ENCODE results near the gene TSPAN9.

The TSPAN9 gene

GRCh38 chr12:3036901-3037600 is 40.1 kb upstream of the TSPAN9 start:
- Histone ChIP-seq H3K36me3 (ENCODE audit: control insufficient read depth, insufficient read depth, low read length, severe bottlenecking) (peaks cover 9% of the 10 kb centered on the region), H3K9ac (ENCODE audit: low read length) (no peak overlapping the region), H3K4me3 (ENCODE audit: low read length) (no peak overlapping the region), H3K27me3 (replicated peaks; ENCODE audit: control insufficient read depth, insufficient read depth, low read length) (no peaks in the 10 kb centered on the region), H3K4me1 (ENCODE audit: control insufficient read depth, insufficient read depth, low read length) (peaks cover 8% of the 10 kb centered on the region), H3K9me3 (ENCODE audit: control insufficient read depth, low read length) (no peaks in the 10 kb centered on the region)
- no peak for DNase-seq (ENCODE audit: low read depth)

- Histone ChIP-seq H3K4me3 (ENCODE audit: low read length) (no peak overlapping the region), H3K27me3 (replicated peaks; ENCODE audit: control insufficient read depth, insufficient read depth, low read length) (no peaks in the 10 kb centered on the region), H3K9me3 (ENCODE audit: control insufficient read depth, low read length) (no peaks in the 10 kb centered on the region), H3K4me1 (ENCODE audit: control insufficient read depth, insufficient read depth, low read length) (peaks cover 11% of the 10 kb centered on the region), H3K9ac (ENCODE audit: low read length) (no peak overlapping the region), H3K36me3 (ENCODE audit: control insufficient read depth, insufficient read depth, low read length, severe bottlenecking) (peaks cover 9% of the 10 kb centered on the region)
- no peak for DNase-seq (ENCODE audit: low read depth)
These were observed 39.0 kb upstream of the TSPAN9 start for GRCh38 chr12:3038166-3038565.

GRCh38 chr12:3038926-3039510 is 38.2 kb upstream of the TSPAN9 start:
- H3K4me1 ChIP-seq (ENCODE audit: control insufficient read depth, insufficient read depth, low read length) = peaks cover 11% of the 10 kb centered on the region
- peaks cover 9% of the 10 kb centered on the region for H3K36me3 ChIP-seq (ENCODE audit: control insufficient read depth, insufficient read depth, low read length, severe bottlenecking)
- H3K9ac ChIP-seq (ENCODE audit: low read length) = no peak overlapping the region
- H3K4me3 ChIP-seq (ENCODE audit: low read length) = no peak overlapping the region
- H3K9me3 ChIP-seq (ENCODE audit: control insufficient read depth, low read length) = no peaks in the 10 kb centered on the region
- no peak for DNase-seq (ENCODE audit: low read depth)
- H3K27me3 ChIP-seq (replicated peaks; ENCODE audit: control insufficient read depth, insufficient read depth, low read length) = no peaks in the 10 kb centered on the region

GRCh38 chr12:3040026-3040656 is 37.0 kb upstream of the TSPAN9 start:
- H3K9ac ChIP-seq (ENCODE audit: low read length) = no peak overlapping the region
- no peaks in the 10 kb centered on the region for H3K27me3 ChIP-seq (replicated peaks; ENCODE audit: control insufficient read depth, insufficient read depth, low read length)
- no peaks in the 10 kb centered on the region for H3K9me3 ChIP-seq (ENCODE audit: control insufficient read depth, low read length)
- no peak overlapping the region for H3K4me3 ChIP-seq (ENCODE audit: low read length)
- no peak for DNase-seq (ENCODE audit: low read depth)
- H3K36me3 ChIP-seq (ENCODE audit: control insufficient read depth, insufficient read depth, low read length, severe bottlenecking) = peaks cover 9% of the 10 kb centered on the region
- peaks cover 10% of the 10 kb centered on the region for H3K4me1 ChIP-seq (ENCODE audit: control insufficient read depth, insufficient read depth, low read length)

- Histone ChIP-seq H3K4me1 (ENCODE audit: control insufficient read depth, insufficient read depth, low read length) (peaks cover 7% of the 10 kb centered on the region), H3K4me3 (ENCODE audit: low read length) (no peak overlapping the region), H3K9ac (ENCODE audit: low read length) (no peak overlapping the region), H3K27me3 (replicated peaks; ENCODE audit: control insufficient read depth, insufficient read depth, low read length) (no peaks in the 10 kb centered on the region), H3K9me3 (ENCODE audit: control insufficient read depth, low read length) (no peaks in the 10 kb centered on the region), H3K36me3 (ENCODE audit: control insufficient read depth, insufficient read depth, low read length, severe bottlenecking) (peaks cover 9% of the 10 kb centered on the region)
- DNase-seq (ENCODE audit: low read depth) = no peak
These were observed 36.3 kb upstream of the TSPAN9 start for GRCh38 chr12:3040663-3041544.

GRCh38 chr12:3041558-3042164 is 35.5 kb upstream of the TSPAN9 start:
- Histone ChIP-seq H3K9ac (ENCODE audit: low read length) (no peak overlapping the region), H3K9me3 (ENCODE audit: control insufficient read depth, low read length) (no peaks in the 10 kb centered on the region), H3K27me3 (replicated peaks; ENCODE audit: control insufficient read depth, insufficient read depth, low read length) (no peaks in the 10 kb centered on the region), H3K36me3 (ENCODE audit: control insufficient read depth, insufficient read depth, low read length, severe bottlenecking) (peaks cover 9% of the 10 kb centered on the region), H3K4me1 (ENCODE audit: control insufficient read depth, insufficient read depth, low read length) (peaks cover 11% of the 10 kb centered on the region), H3K4me3 (ENCODE audit: low read length) (no peak overlapping the region)
- DNase-seq (ENCODE audit: low read depth) = peak; percentile 88

GRCh38 chr12:3042394-3042793 is 34.8 kb upstream of the TSPAN9 start:
- no peak for DNase-seq (ENCODE audit: low read depth)
- peaks cover 11% of the 10 kb centered on the region for H3K4me1 ChIP-seq (ENCODE audit: control insufficient read depth, insufficient read depth, low read length)
- H3K9ac ChIP-seq (ENCODE audit: low read length) = no peak overlapping the region
- H3K27me3 ChIP-seq (replicated peaks; ENCODE audit: control insufficient read depth, insufficient read depth, low read length) = no peaks in the 10 kb centered on the region
- H3K9me3 ChIP-seq (ENCODE audit: control insufficient read depth, low read length) = no peaks in the 10 kb centered on the region
- H3K4me3 ChIP-seq (ENCODE audit: low read length) = no peak overlapping the region
- H3K36me3 ChIP-seq (ENCODE audit: control insufficient read depth, insufficient read depth, low read length, severe bottlenecking) = peaks cover 9% of the 10 kb centered on the region

- Histone ChIP-seq H3K4me3 (ENCODE audit: low read length) (no peak overlapping the region), H3K36me3 (ENCODE audit: control insufficient read depth, insufficient read depth, low read length, severe bottlenecking) (peaks cover 8% of the 10 kb centered on the region), H3K4me1 (ENCODE audit: control insufficient read depth, insufficient read depth, low read length) (peaks cover 11% of the 10 kb centered on the region), H3K9ac (ENCODE audit: low read length) (no peak overlapping the region), H3K9me3 (ENCODE audit: control insufficient read depth, low read length) (no peaks in the 10 kb centered on the region), H3K27me3 (replicated peaks; ENCODE audit: control insufficient read depth, insufficient read depth, low read length) (no peaks in the 10 kb centered on the region)
- no peak for DNase-seq (ENCODE audit: low read depth)
These were observed 34.4 kb upstream of the TSPAN9 start for GRCh38 chr12:3042826-3043225.

GRCh38 chr12:3043406-3043805 is 33.8 kb upstream of the TSPAN9 start:
- Histone ChIP-seq H3K4me1 (ENCODE audit: control insufficient read depth, insufficient read depth, low read length) (peaks cover 11% of the 10 kb centered on the region), H3K9ac (ENCODE audit: low read length) (no peak overlapping the region), H3K9me3 (ENCODE audit: control insufficient read depth, low read length) (no peaks in the 10 kb centered on the region), H3K36me3 (ENCODE audit: control insufficient read depth, insufficient read depth, low read length, severe bottlenecking) (peaks cover 2% of the 10 kb centered on the region), H3K4me3 (ENCODE audit: low read length) (no peak overlapping the region), H3K27me3 (replicated peaks; ENCODE audit: control insufficient read depth, insufficient read depth, low read length) (no peaks in the 10 kb centered on the region)
- no peak for DNase-seq (ENCODE audit: low read depth)

GRCh38 chr12:3044141-3044630 is 33.0 kb upstream of the TSPAN9 start:
- H3K9ac ChIP-seq (ENCODE audit: low read length) = no peak overlapping the region
- H3K36me3 ChIP-seq (ENCODE audit: control insufficient read depth, insufficient read depth, low read length, severe bottlenecking) = no peaks in the 10 kb centered on the region
- DNase-seq (ENCODE audit: low read depth) = no peak
- peaks cover 11% of the 10 kb centered on the region for H3K4me1 ChIP-seq (ENCODE audit: control insufficient read depth, insufficient read depth, low read length)
- no peaks in the 10 kb centered on the region for H3K9me3 ChIP-seq (ENCODE audit: control insufficient read depth, low read length)
- no peaks in the 10 kb centered on the region for H3K27me3 ChIP-seq (replicated peaks; ENCODE audit: control insufficient read depth, insufficient read depth, low read length)
- no peak overlapping the region for H3K4me3 ChIP-seq (ENCODE audit: low read length)
